GM21576 (cell line): ENCODE data around the gene SMIM21.

Source experiments
- ATAC-seq: cut with Tn5 transposase; IDR thresholded peaks from one replicate; pipeline ENCODE4 v1.9.1; 2021; ENCODE audit warnings: mild to moderate bottlenecking, moderate library complexity; ENCODE audit not compliant: unreplicated experiment

SMIM21 gene

GRCh38 chr18:75427603-75428002, at the start of gene SMIM21:
TSS of gene SMIM21 (minus strand) at chr18:75427703. CDS start at chr18:75427563, 140 bp downstream.
- no peak for ATAC-seq

GRCh38 chr18:75475228-75475627, 47.7 kb upstream of the SMIM21 start:
- ATAC-seq: no peak

- ATAC-seq: no peak
Observed at GRCh38 chr18:75474332-75474731, 46.8 kb upstream of the SMIM21 start.

GRCh38 chr18:75473316-75473715, 45.8 kb upstream of the SMIM21 start:
- no peak for ATAC-seq

- ATAC-seq: no peak
Observed at GRCh38 chr18:75472906-75473305, 45.4 kb upstream of the SMIM21 start.

- ATAC-seq: no peak
Observed at GRCh38 chr18:75472396-75472795, 44.9 kb upstream of the SMIM21 start.

- ATAC-seq: no peak
Observed at GRCh38 chr18:75471850-75472249, 44.3 kb upstream of the SMIM21 start.

GRCh38 chr18:75467851-75468250, 40.3 kb upstream of the SMIM21 start:
- no peak for ATAC-seq

GRCh38 chr18:75467281-75467795, 39.8 kb upstream of the SMIM21 start:
- no peak for ATAC-seq

GRCh38 chr18:75464356-75464755, 36.9 kb upstream of the SMIM21 start:
- no peak for ATAC-seq

- no peak for ATAC-seq
Observed at GRCh38 chr18:75462178-75462832, 34.8 kb upstream of the SMIM21 start.

GRCh38 chr18:75456199-75456631, 28.7 kb upstream of the SMIM21 start:
- no peak for ATAC-seq

- no peak for ATAC-seq
Observed at GRCh38 chr18:75455249-75456198, 28.0 kb upstream of the SMIM21 start.

GRCh38 chr18:75454022-75454795, 26.7 kb upstream of the SMIM21 start:
- ATAC-seq: no peak

- no peak for ATAC-seq
Observed at GRCh38 chr18:75450906-75451305, 23.4 kb upstream of the SMIM21 start.

GRCh38 chr18:75441896-75442295, 14.4 kb upstream of the SMIM21 start:
- ATAC-seq: no peak

- no peak for ATAC-seq
Observed at GRCh38 chr18:75439348-75439747, 11.8 kb upstream of the SMIM21 start.

- no peak for ATAC-seq
Observed at GRCh38 chr18:75438891-75439290, 11.4 kb upstream of the SMIM21 start.

GRCh38 chr18:75437979-75438378, 10.5 kb upstream of the SMIM21 start:
- no peak for ATAC-seq

- ATAC-seq: no peak
Observed at GRCh38 chr18:75433098-75433497, 5.6 kb upstream of the SMIM21 start.

GRCh38 chr18:75429975-75430374, 2.5 kb upstream of the SMIM21 start:
- no peak for ATAC-seq
